ENCODE data around the gene POU3F1. TPM values are rescaled to one million over a fixed set of nuclear protein-coding genes. Genes with fewer than 3 reads are reported as not detected.

The POU3F1 gene
- total and polyA plus RNA-seq, 10 of the 15 experiments (the other 5 are each of a cell fraction or from before 2014, with no cell fraction given): 0.04 to 0.53 (median 0.10) TPM; not detected in 3

GRCh38 chr1:38022810-38023209 lies 23.8 kb downstream of the POU3F1 start:
- Histone ChIP-seq H3K79me2 (ENCODE audit: control insufficient read depth, insufficient read depth, low read length) (no peaks in the 10 kb centered on the region), H3K9ac (ENCODE audit: control insufficient read depth, insufficient read depth, low read length) (no peak overlapping the region), H3K9me3 (replicated peaks; ENCODE audit: control insufficient read depth, insufficient read depth, low read length) (no peaks in the 10 kb centered on the region), H3K27ac (ENCODE audit: control insufficient read depth, insufficient read depth) (no peak overlapping the region), H3K4me3 (no peak overlapping the region), H3K36me3 (ENCODE audit: control insufficient read depth in 2 of 2, insufficient read depth in 2 of 2, low read length in 1 of 2) (peaks cover 6 to 19% of the 10 kb centered on the region in 2 experiments), H3K4me1 (ENCODE audit: control insufficient read depth, insufficient read depth, low read length) (peaks cover 14% of the 10 kb centered on the region), H3K4me2 (ENCODE audit: control insufficient read depth, insufficient read depth) (no peak overlapping the region), H2AFZ (ENCODE audit: control insufficient read depth, low read depth, low read length) (no peak overlapping the region), H3K27me3 (replicated peaks in 1 of 2; ENCODE audit: control insufficient read depth in 2 of 2, insufficient read depth in 2 of 2, low read length in 1 of 2) (no peaks in the 10 kb centered on the region), H4K20me1 (ENCODE audit: control insufficient read depth, insufficient read depth) (no peaks in the 10 kb centered on the region)
- intact Hi-C loops (cut with micrococcal nuclease; ENCODE audit: unreplicated experiment): no loop called here
- ChIA-PET POLR2A (interaction anchor here (0.6 to 0.8 kb wide), 3 partner anchors 8 to 64 kb away, joined by 3 to 8 read pairs (median 4); no protein-coding TSS in a partner anchor), SMC1A (ENCODE audit: uncharacterized antibody, unreplicated experiment) (interaction anchor here (0.6 to 2.4 kb wide), 8 partner anchors 24 to 812 kb away, joined by 3 to 11 read pairs (median 3); partner anchors contain the start of gene POU3F1), RAD21 (ENCODE audit: unreplicated experiment) (interaction anchor here (1.0 kb wide), 1 partner anchor 31 kb away, joined by 5 read pairs; no protein-coding TSS in a partner anchor), CTCF (interaction anchor here (13.9 kb wide), 1 partner anchor 48 kb away, joined by 252 read pairs; no protein-coding TSS in a partner anchor)
- no TSS peak for BruUV-seq (replicated peaks)
- ATAC-seq (no peak), DNase-seq (ENCODE audit: low read depth, low spot score) (no peak), FAIRE-seq (no peak)
- TF ChIP-seq NR2C1 (IDR thresholded peaks at IDR 0.05) (no peak), ZNF384 (IDR thresholded peaks at IDR 0.05; ENCODE audit: borderline replicate concordance, low read depth, low read length) (no peak), MTA2 (IDR thresholded peaks at IDR 0.05; ENCODE audit: low read depth) (no peak), RCOR1 (conservative IDR thresholded peaks at IDR 0.05; ENCODE audit: low read depth, low read length) (no peak), POLR2A (IDR thresholded peaks at IDR 0.05; ENCODE audit: low read depth, low read length) (no peak), RAD21 (IDR thresholded peaks at IDR 0.05; ENCODE audit: insufficient read depth, low read depth, low read length) (no peak), USF1 (IDR thresholded peaks at IDR 0.05; ENCODE audit: borderline replicate concordance, extremely low read length, insufficient read depth, low read depth, low read length) (no peak), NKRF (conservative IDR thresholded peaks at IDR 0.05) (no peak)
- in situ Hi-C loops (cut with MboI): no loop called here
- 100% methylated on average over 3 of the region's 3 CpGs for WGBS (ENCODE audit: insufficient coverage, insufficient replicate concordance, low lambda C conversion rate, missing lambda C conversion rate)

Data from GM12878 (cell line).